ENCODE measurements around the gene ATXN7L1. TPM values are rescaled to one million over a fixed set of nuclear protein-coding genes. Genes with fewer than 3 reads are reported as not detected.

The ATXN7L1 gene
- total and polyA plus RNA-seq, 5 donors, result 2.4 to 6.5 (median 4.5) TPM

GRCh38 chr7:105661625-105662024, 214.8 kb downstream of the ATXN7L1 start:
- H3K4me1 ChIP-seq (ENCODE audit: control insufficient read depth, insufficient read depth, low read length), result no peaks in the 10 kb centered on the region
- no peak for ATAC-seq
- 88% methylated on average over 6 of the region's 6 CpGs for WGBS

GRCh38 chr7:105656922-105657521, 219.4 kb downstream of the ATXN7L1 start:
- intact Hi-C loops (cut with DNase I), result loop anchor here (10.0 kb wide), 3 partner anchors 88 to 358 kb away; no protein-coding TSS in a partner anchor
- peak in 1 of 2 donors; percentile 36 for ATAC-seq
- H3K4me1 ChIP-seq (ENCODE audit: control insufficient read depth, insufficient read depth, low read length), result peaks cover 9% of the 10 kb centered on the region
- DNase-seq, result peak in 1 of 3 donors; percentile 28
- H3K27ac ChIP-seq (ENCODE audit: low read length), result no peak overlapping the region
- WGBS, result 79% methylated on average over 7 of the region's 7 CpGs
- no peaks in the 10 kb centered on the region for H3K27me3 ChIP-seq (ENCODE audit: control insufficient read depth, insufficient read depth)
- no peaks in the 10 kb centered on the region for H3K9me3 ChIP-seq (ENCODE audit: control insufficient read depth, low read length)
- H3K4me3 ChIP-seq (ENCODE audit: low read length), result no peak overlapping the region

More at GRCh38 chr7:105661625-105662024, 214.8 kb downstream of the ATXN7L1 start:
- intact Hi-C loops (cut with DNase I), result no loop called here
- no peaks in the 10 kb centered on the region for H3K9me3 ChIP-seq (ENCODE audit: control insufficient read depth, low read length)
- no peak overlapping the region for H3K4me3 ChIP-seq (ENCODE audit: low read length)
- H3K27ac ChIP-seq (ENCODE audit: low read length), result no peak overlapping the region
- no peak for DNase-seq
- no peaks in the 10 kb centered on the region for H3K27me3 ChIP-seq (ENCODE audit: control insufficient read depth, insufficient read depth)

DNA sequence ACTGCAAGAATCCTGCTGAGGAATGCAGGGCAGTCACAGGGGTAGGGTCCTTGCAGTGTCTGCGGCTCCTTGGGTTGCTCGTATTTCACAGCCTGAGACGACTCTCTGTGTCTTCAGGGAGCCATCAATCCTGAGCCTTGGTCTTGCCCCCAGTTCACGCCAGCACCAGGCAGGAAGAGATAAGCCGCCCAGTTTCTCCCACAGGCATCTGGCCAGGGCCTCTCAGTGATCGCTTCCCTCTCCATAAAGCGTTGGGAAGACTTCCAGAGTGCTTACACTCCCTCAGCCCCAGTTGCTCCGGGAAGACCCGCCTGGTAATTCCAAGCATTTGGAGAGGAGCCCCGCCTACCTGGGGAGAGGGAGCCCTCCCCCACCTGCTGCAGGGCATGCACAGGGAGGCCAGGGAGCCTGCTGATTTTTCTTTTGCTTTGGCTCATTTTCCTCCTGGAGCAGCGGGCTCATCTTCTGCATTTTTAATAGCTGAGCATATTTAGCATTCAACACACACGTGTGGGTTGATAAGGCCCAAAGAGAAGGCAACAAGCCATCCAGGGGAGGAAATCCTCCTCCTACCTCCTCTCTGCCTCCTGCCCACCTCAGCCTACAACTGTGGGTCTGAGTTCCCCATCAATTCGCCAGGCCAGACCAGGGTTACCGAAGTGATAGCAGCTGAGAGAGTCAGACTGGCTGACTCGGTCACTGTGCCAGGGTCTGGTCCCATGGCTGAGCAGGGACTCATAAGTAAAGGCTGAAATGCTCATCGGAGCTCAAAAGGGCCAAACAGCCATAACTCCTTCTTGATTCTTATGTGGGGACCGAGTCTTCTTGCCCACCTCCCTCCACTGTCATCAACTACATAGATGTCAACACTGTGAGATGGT, 220.7 kb downstream of the ATXN7L1 start:
- DNase-seq, result peak; percentile 55 to 83 (median 78)
- no peaks in the 10 kb centered on the region for H3K9me3 ChIP-seq (ENCODE audit: control insufficient read depth, low read length)
- ATAC-seq, result peak; percentile 61 to 72
- 25% methylated on average over 17 of the region's 17 CpGs for WGBS
- no peak overlapping the region for H3K4me3 ChIP-seq (ENCODE audit: low read length)
- H3K27me3 ChIP-seq (ENCODE audit: control insufficient read depth, insufficient read depth), result no peaks in the 10 kb centered on the region
- no peak overlapping the region for H3K27ac ChIP-seq (ENCODE audit: low read length)
- peaks cover 9% of the 10 kb centered on the region for H3K4me1 ChIP-seq (ENCODE audit: control insufficient read depth, insufficient read depth, low read length)
- intact Hi-C loops (cut with DNase I), result loop anchor here (10.0 kb wide), 3 partner anchors 89 to 359 kb away; no protein-coding TSS in a partner anchor

- no peak for ATAC-seq
- H3K27ac ChIP-seq (ENCODE audit: low read length), result no peak overlapping the region
Measured at GRCh38 chr7:105655067-105655466, 221.3 kb downstream of the ATXN7L1 start.

GRCh38 chr7:105654095-105654686, 222.2 kb downstream of the ATXN7L1 start:
- ATAC-seq, result no peak
- H3K9me3 ChIP-seq (ENCODE audit: control insufficient read depth, low read length), result no peaks in the 10 kb centered on the region
- DNase-seq, result no peak
- H3K4me3 ChIP-seq (ENCODE audit: low read length), result no peak overlapping the region
- no peaks in the 10 kb centered on the region for H3K27me3 ChIP-seq (ENCODE audit: control insufficient read depth, insufficient read depth)
- H3K27ac ChIP-seq (ENCODE audit: low read length), result no peak overlapping the region
- WGBS, result 93% methylated on average over 8 of the region's 8 CpGs
- intact Hi-C loops (cut with DNase I), result loop anchor here (5.0 to 10.0 kb wide), 5 partner anchors 91 to 388 kb away; no protein-coding TSS in a partner anchor
- peaks cover 9% of the 10 kb centered on the region for H3K4me1 ChIP-seq (ENCODE audit: control insufficient read depth, insufficient read depth, low read length)

More at GRCh38 chr7:105655067-105655466, 221.3 kb downstream of the ATXN7L1 start:
- 56% methylated on average over 3 of the region's 3 CpGs for WGBS
- Histone ChIP-seq H3K9me3 (ENCODE audit: control insufficient read depth, low read length) (no peaks in the 10 kb centered on the region), H3K27me3 (ENCODE audit: control insufficient read depth, insufficient read depth) (no peaks in the 10 kb centered on the region), H3K4me3 (ENCODE audit: low read length) (no peak overlapping the region), H3K4me1 (ENCODE audit: control insufficient read depth, insufficient read depth, low read length) (peaks cover 9% of the 10 kb centered on the region)
- intact Hi-C loops (cut with DNase I), result loop anchor here (10.0 kb wide), 3 partner anchors 90 to 360 kb away; no protein-coding TSS in a partner anchor
- DNase-seq, result no peak

GRCh38 chr7:105653441-105654005, 222.9 kb downstream of the ATXN7L1 start:
- Histone ChIP-seq H3K9me3 (ENCODE audit: control insufficient read depth, low read length) (no peaks in the 10 kb centered on the region), H3K4me3 (ENCODE audit: low read length) (no peak overlapping the region), H3K4me1 (ENCODE audit: control insufficient read depth, insufficient read depth, low read length) (peaks cover 15% of the 10 kb centered on the region), H3K27me3 (ENCODE audit: control insufficient read depth, insufficient read depth) (no peaks in the 10 kb centered on the region), H3K27ac (ENCODE audit: low read length) (no peak overlapping the region)
- 86% methylated on average over 6 of the region's 6 CpGs for WGBS
- intact Hi-C loops (cut with DNase I), result loop anchor here (5.0 to 10.0 kb wide), 5 partner anchors 91 to 389 kb away; no protein-coding TSS in a partner anchor
- ATAC-seq, result no peak
- no peak for DNase-seq

DNA sequence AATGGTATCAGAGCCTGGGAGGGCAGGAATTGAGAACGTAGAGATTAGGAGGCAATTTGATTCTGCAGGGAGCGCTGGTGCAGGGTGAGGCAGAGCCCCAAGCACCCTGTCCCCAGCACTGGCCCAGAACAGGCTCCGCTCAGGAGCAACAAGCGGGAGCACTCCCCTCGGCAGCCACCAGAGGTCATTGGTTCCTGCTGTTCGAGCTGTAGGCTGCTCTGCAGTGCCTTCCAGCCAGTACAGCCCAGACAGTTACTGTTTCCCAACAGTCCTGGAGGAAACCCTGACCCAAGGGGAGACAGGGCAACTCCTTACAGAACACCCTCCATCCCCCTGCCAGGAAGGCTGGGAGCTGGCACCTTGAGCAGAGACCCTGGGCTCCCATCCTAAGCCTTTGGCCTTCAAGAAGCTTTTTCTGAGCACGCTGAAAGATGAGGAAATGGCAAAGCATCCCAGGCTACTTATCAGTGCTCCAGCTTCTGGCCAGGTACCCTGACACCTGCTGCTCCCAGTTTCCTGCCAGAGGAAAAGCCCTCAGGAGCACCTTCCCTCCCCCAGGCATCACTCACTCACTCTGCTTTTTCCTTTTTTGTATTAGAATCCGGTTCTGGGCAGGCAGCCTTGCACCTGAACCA, 223.9 kb downstream of the ATXN7L1 start:
- DNase-seq (peak; percentile 81 to 92 (median 90)), ATAC-seq (peak; percentile 91 to 94)
- 36% methylated on average over 8 of the region's 8 CpGs for WGBS

GRCh38 chr7:105651798-105652197, 224.6 kb downstream of the ATXN7L1 start:
- Histone ChIP-seq H3K4me3 (ENCODE audit: low read length) (no peak overlapping the region), H3K4me1 (ENCODE audit: control insufficient read depth, insufficient read depth, low read length) (peaks cover 16% of the 10 kb centered on the region), H3K27me3 (ENCODE audit: control insufficient read depth, insufficient read depth) (no peaks in the 10 kb centered on the region), H3K27ac (ENCODE audit: low read length) (no peak overlapping the region), H3K9me3 (ENCODE audit: control insufficient read depth, low read length) (no peaks in the 10 kb centered on the region)
- DNase-seq, result no peak
- intact Hi-C loops (cut with DNase I), result loop anchor here (5.0 to 10.0 kb wide), 5 partner anchors 93 to 391 kb away; no protein-coding TSS in a partner anchor
- no peak for ATAC-seq
- 97% methylated on average over 2 of the region's 2 CpGs for WGBS

More for the DNA sequence above, 223.9 kb downstream of the ATXN7L1 start:
- intact Hi-C loops (cut with DNase I), result loop anchor here (5.0 to 10.0 kb wide), 5 partner anchors 92 to 390 kb away; no protein-coding TSS in a partner anchor
- H3K27ac ChIP-seq (ENCODE audit: low read length), result no peak overlapping the region
- no peak overlapping the region for H3K4me3 ChIP-seq (ENCODE audit: low read length)
- peaks cover 16% of the 10 kb centered on the region for H3K4me1 ChIP-seq (ENCODE audit: control insufficient read depth, insufficient read depth, low read length)
- H3K27me3 ChIP-seq (ENCODE audit: control insufficient read depth, insufficient read depth), result no peaks in the 10 kb centered on the region
- no peaks in the 10 kb centered on the region for H3K9me3 ChIP-seq (ENCODE audit: control insufficient read depth, low read length)

GRCh38 chr7:105650382-105650970, 225.9 kb downstream of the ATXN7L1 start:
- WGBS, result 92% methylated on average over 2 of the region's 2 CpGs
- intact Hi-C loops (cut with DNase I), result loop anchor here (5.0 to 10.0 kb wide), 5 partner anchors 94 to 392 kb away; no protein-coding TSS in a partner anchor
- no peak for ATAC-seq
- H3K9me3 ChIP-seq (ENCODE audit: control insufficient read depth, low read length), result no peaks in the 10 kb centered on the region
- H3K27me3 ChIP-seq (ENCODE audit: control insufficient read depth, insufficient read depth), result no peaks in the 10 kb centered on the region
- peaks cover 10% of the 10 kb centered on the region for H3K4me1 ChIP-seq (ENCODE audit: control insufficient read depth, insufficient read depth, low read length)
- H3K4me3 ChIP-seq (ENCODE audit: low read length), result no peak overlapping the region
- H3K27ac ChIP-seq (ENCODE audit: low read length), result no peak overlapping the region
- no peak for DNase-seq
